Naive B cell (primary cell): ENCODE measurements around the gene MMD2. TPM values are rescaled to one million over a fixed set of nuclear protein-coding genes. Genes with fewer than 3 reads are reported as not detected.
"Not testable (repeated sequence)": the region's sequence is repeated elsewhere in the genome, so short reads cannot be mapped to it uniquely, and the experiment has no call there.

ENCODE experiments used
- ATAC-seq, 2 donors: fragments of 150-1000 bp; cut with Tn5 transposase; 2 replicates each; pipeline ENCODE4 v1.10.0; 2021; ENCODE audit warnings: low read depth in 2 of 2, mild to moderate bottlenecking in 2 of 2, moderate library complexity in 2 of 2
- DNase-seq: peaks from one replicate; pipeline ENCODE4 v3.0.0; 2022
- H3K27ac Mint-ChIP-seq, 6 donors: one replicate each; pipeline ENCODE4 v1.8.0; 2020 to 2022; ENCODE audit warnings: mild to moderate bottlenecking in 6 of 6, mixed read lengths in 6 of 6, moderate library complexity in 5 of 6, inconsistent platforms in 2 of 6
- H3K27me3 Mint-ChIP-seq, 3 donors: one replicate each; pipeline ENCODE4 v1.8.0; 2021 to 2022; ENCODE audit warnings: mixed read lengths in 3 of 3, mild to moderate bottlenecking in 1 of 3
- H3K36me3 Mint-ChIP-seq, 2 donors: one replicate each; pipeline ENCODE4 v1.8.0; 2020 to 2022; ENCODE audit warnings: mixed read lengths in 2 of 2, inconsistent platforms in 1 of 2, mild to moderate bottlenecking in 1 of 2
- H3K4me1 Mint-ChIP-seq, 3 donors: one replicate each; pipeline ENCODE4 v1.8.0; 2020 to 2022; ENCODE audit warnings: mixed read lengths in 3 of 3, inconsistent platforms in 1 of 3, mild to moderate bottlenecking in 1 of 3, moderate library complexity in 1 of 3
- H3K4me3 Mint-ChIP-seq, 8 donors: one replicate each; pipeline ENCODE4 v1.8.0; 2020 to 2022; ENCODE audit warnings: mild to moderate bottlenecking in 8 of 8, mixed read lengths in 8 of 8, moderate library complexity in 8 of 8, inconsistent platforms in 2 of 8
- H3K9me3 Mint-ChIP-seq, 7 donors: one replicate each; pipeline ENCODE4 v1.8.0; 2020 to 2022; ENCODE audit warnings: mixed read lengths in 7 of 7, mild to moderate bottlenecking in 5 of 7, inconsistent platforms in 2 of 7, moderate library complexity in 1 of 7
- polyA plus RNA-seq, 6 donors: library from polyadenylated mRNA; unstranded; fragments of 300-500 nt; fragmentation: Illumina TruSeq; gene quantifications; one replicate each; pipeline ENCODE4 v1.2.3, GENCODE V29; 2021; ENCODE audit warnings: low read depth in 6 of 6

The MMD2 gene
- polyA plus RNA-seq, 6 donors from 2014 or later, result not detected

- no peaks in the 10 kb centered on the region for H3K36me3 Mint-ChIP-seq
- no peak for DNase-seq
Observed at GRCh38 chr7:4906682-4907081, 52.3 kb downstream of the MMD2 start.

GRCh38 chr7:4905171-4905570, 53.8 kb downstream of the MMD2 start:
- H3K9me3 Mint-ChIP-seq, result peaks cover 0 to 9% (median 4%) of the 10 kb centered on the region in 7 donors
- DNase-seq (no peak), ATAC-seq (no peak)
- no peak overlapping the region for H3K27ac Mint-ChIP-seq
- peaks cover 3 to 30% (median 15%) of the 10 kb centered on the region in 3 donors for H3K27me3 Mint-ChIP-seq
- no peaks in the 10 kb centered on the region for H3K4me1 Mint-ChIP-seq
- H3K4me3 Mint-ChIP-seq, result no peak overlapping the region
- H3K36me3 Mint-ChIP-seq, result no peaks in the 10 kb centered on the region

More at GRCh38 chr7:4906682-4907081, 52.3 kb downstream of the MMD2 start:
- no peak for ATAC-seq
- Mint-ChIP-seq H3K27me3 (peaks cover 3 to 29% (median 16%) of the 10 kb centered on the region in 3 donors), H3K4me1 (no peaks in the 10 kb centered on the region), H3K27ac (no peak overlapping the region), H3K9me3 (peaks cover 0 to 9% (median 4%) of the 10 kb centered on the region in 7 donors), H3K4me3 (no peak overlapping the region)

DNA sequence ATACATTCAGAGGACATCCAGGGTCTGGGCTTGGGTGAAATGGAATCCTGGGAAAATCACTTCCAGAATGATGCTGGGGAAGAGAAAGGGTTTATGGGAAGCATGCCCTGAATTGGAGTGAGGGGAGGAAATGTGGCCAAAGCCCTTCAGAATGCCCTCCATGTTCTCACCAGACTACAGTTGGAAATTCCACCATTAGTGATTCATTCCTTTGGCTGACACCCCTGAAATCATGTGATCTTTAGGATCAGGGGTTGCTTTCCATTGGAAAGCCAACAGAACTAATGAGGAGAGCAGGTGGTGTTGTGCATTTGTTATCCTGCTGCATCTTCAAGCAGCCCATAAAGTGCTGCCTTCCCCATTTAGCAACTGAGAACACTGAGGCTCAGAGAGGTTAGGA, 54.6 kb downstream of the MMD2 start:
- Mint-ChIP-seq H3K4me3 (no peak overlapping the region), H3K27me3 (peaks cover 3 to 30% (median 15%) of the 10 kb centered on the region in 3 donors), H3K27ac (no peak overlapping the region), H3K4me1 (peaks cover 0 to 4% (median 3%) of the 10 kb centered on the region in 3 donors), H3K9me3 (peaks cover 0 to 9% (median 4%) of the 10 kb centered on the region in 7 donors), H3K36me3 (no peaks in the 10 kb centered on the region)
- DNase-seq, result no peak
- ATAC-seq, result no peak

GRCh38 chr7:4895766-4896165, 63.2 kb downstream of the MMD2 start:
- ATAC-seq, result no peak
- Mint-ChIP-seq H3K4me3 (peak overlapping the region in 1 of 8 donors; percentile 43), H3K27ac (no peak overlapping the region), H3K9me3 (peaks cover 3 to 16% (median 10%) of the 10 kb centered on the region in 7 donors), H3K27me3 (peaks cover 15 to 29% (median 27%) of the 10 kb centered on the region in 3 donors), H3K4me1 (peaks cover 0 to 4% (median 3%) of the 10 kb centered on the region in 3 donors), H3K36me3 (peaks cover 7 to 8% of the 10 kb centered on the region in 2 donors)
- DNase-seq, result no peak

GRCh38 chr7:4894482-4894881, 64.5 kb downstream of the MMD2 start:
- no peaks in the 10 kb centered on the region for H3K4me1 Mint-ChIP-seq
- H3K27ac Mint-ChIP-seq, result no peak overlapping the region
- DNase-seq, result no peak
- ATAC-seq, result no peak
- H3K9me3 Mint-ChIP-seq, result peaks cover 3 to 16% (median 10%) of the 10 kb centered on the region in 7 donors
- peaks cover 20 to 28% (median 22%) of the 10 kb centered on the region in 3 donors for H3K27me3 Mint-ChIP-seq
- no peak overlapping the region for H3K4me3 Mint-ChIP-seq
- H3K36me3 Mint-ChIP-seq, result peaks cover 7 to 8% of the 10 kb centered on the region in 2 donors

GRCh38 chr7:4893929-4894475, 65.0 kb downstream of the MMD2 start:
- ATAC-seq (no peak), DNase-seq (no peak)
- H3K4me1 Mint-ChIP-seq, result no peaks in the 10 kb centered on the region
- H3K9me3 Mint-ChIP-seq, result peaks cover 3 to 16% (median 10%) of the 10 kb centered on the region in 7 donors
- H3K27me3 Mint-ChIP-seq, result peaks cover 23 to 33% (median 26%) of the 10 kb centered on the region in 3 donors
- H3K4me3 Mint-ChIP-seq, result no peak overlapping the region
- no peak overlapping the region for H3K27ac Mint-ChIP-seq
- H3K36me3 Mint-ChIP-seq, result peaks cover 7 to 8% of the 10 kb centered on the region in 2 donors

GRCh38 chr7:4893188-4893587, 65.8 kb downstream of the MMD2 start:
- not testable (repeated sequence) for H3K27ac Mint-ChIP-seq, H3K4me3 Mint-ChIP-seq, ATAC-seq

DNA sequence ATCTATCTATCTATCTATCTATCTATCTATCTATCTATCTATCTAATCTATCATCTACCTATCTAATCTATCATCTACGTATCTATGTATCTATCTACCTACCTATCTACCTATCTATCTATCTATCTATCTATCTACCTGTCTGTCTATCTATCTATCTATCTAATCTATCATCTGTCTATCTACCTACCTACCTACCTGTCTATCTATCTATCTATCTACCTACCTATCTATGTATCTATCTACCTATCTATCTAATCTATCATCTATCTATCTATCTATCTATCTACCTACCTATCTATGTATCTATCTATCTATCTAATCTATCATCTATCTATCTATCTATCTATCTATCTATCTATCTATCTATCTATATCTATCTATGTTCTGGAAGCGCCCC, 67.5 kb downstream of the MMD2 start:
- ATAC-seq, DNase-seq, H3K4me1 Mint-ChIP-seq, H3K4me3 Mint-ChIP-seq, H3K36me3 Mint-ChIP-seq: not testable (repeated sequence)
- peak overlapping the region in 1 of 6 donors; percentile 10 for H3K27ac Mint-ChIP-seq
- peaks cover 23 to 33% (median 28%) of the 10 kb centered on the region in 3 donors for H3K27me3 Mint-ChIP-seq
- peaks cover 0 to 13% (median 10%) of the 10 kb centered on the region in 7 donors for H3K9me3 Mint-ChIP-seq

More at GRCh38 chr7:4893188-4893587, 65.8 kb downstream of the MMD2 start:
- not testable (repeated sequence) for H3K4me1 Mint-ChIP-seq, H3K36me3 Mint-ChIP-seq, DNase-seq
- Mint-ChIP-seq H3K9me3 (peaks cover 1 to 13% (median 10%) of the 10 kb centered on the region in 7 donors), H3K27me3 (peaks cover 16 to 27% (median 24%) of the 10 kb centered on the region in 3 donors)

DNA sequence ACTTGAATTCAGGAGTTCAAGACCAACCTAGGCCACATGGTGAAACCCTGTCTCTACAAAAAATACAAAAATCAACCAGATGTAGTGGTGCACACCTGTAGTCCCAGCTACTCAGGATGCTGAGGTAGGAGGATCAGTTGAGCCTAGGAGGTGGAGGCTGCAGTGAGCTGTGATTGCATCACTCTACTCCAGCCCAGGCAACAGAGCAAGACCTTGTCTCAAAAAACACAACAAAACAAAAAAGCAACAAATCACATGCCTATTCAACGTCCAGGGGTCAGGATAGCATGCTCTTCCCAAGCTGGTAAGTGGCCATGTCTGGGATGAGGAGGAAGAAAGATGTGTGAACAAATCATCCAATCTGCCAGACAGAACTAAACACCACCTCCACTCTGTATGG, 69.3 kb downstream of the MMD2 start:
- Mint-ChIP-seq H3K4me1 (no peaks in the 10 kb centered on the region), H3K4me3 (no peak overlapping the region), H3K27me3 (peaks cover 37 to 50% (median 42%) of the 10 kb centered on the region in 3 donors), H3K36me3 (peaks cover 0 to 8% of the 10 kb centered on the region in 2 donors), H3K27ac (no peak overlapping the region), H3K9me3 (peaks cover 0 to 13% (median 6%) of the 10 kb centered on the region in 7 donors)
- no peak for ATAC-seq
- no peak for DNase-seq

DNA sequence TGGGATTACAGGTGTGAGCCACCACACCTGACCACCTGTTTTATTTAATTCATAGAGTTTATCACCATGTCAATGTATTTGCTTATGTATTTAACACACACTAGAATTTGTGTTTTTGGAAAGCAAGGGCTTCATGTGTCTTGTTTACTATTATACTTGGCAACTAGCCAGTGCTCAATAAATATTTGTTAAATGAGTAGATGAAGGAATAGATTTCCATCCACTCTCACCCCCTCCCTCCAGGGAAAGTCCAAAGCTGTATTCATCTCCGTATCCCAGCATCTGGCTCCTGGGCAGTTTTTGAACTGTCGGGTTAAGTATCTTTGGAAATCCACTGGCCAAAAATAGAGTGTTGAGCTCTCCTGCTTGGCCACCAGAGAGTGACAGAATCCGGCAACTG, 70.8 kb downstream of the MMD2 start:
- H3K9me3 Mint-ChIP-seq, result peaks cover 0 to 4% (median 0%) of the 10 kb centered on the region in 7 donors
- H3K36me3 Mint-ChIP-seq, result peaks cover 0 to 4% of the 10 kb centered on the region in 2 donors
- ATAC-seq, result no peak
- no peak overlapping the region for H3K27ac Mint-ChIP-seq
- no peak for DNase-seq
- no peak overlapping the region for H3K4me3 Mint-ChIP-seq
- peaks cover 42 to 55% (median 52%) of the 10 kb centered on the region in 3 donors for H3K27me3 Mint-ChIP-seq
- no peaks in the 10 kb centered on the region for H3K4me1 Mint-ChIP-seq

DNA sequence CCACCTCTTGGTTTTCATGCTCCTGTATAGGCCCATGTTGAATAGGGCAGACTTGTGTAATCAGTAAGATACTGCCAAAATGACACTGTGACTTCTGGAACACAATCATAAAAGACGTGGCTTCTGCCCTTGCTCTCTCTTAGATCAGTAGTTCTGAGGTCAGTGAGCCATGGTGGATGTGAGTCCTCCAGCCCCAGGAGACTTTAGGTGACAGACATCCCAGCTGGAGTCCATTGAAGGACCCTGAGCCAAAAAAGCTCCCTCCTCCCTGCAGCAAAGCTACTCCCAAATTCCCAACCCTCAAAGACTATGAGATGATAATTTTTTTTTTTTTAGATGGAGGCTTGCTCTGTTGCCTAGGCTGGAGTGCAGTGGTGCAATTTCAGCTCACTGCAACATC, 72.3 kb downstream of the MMD2 start:
- peaks cover 9 to 12% (median 11%) of the 10 kb centered on the region in 3 donors for H3K4me1 Mint-ChIP-seq
- H3K4me3 Mint-ChIP-seq, result no peak overlapping the region
- H3K27me3 Mint-ChIP-seq, result peaks cover 55 to 63% (median 61%) of the 10 kb centered on the region in 3 donors
- H3K36me3 Mint-ChIP-seq, result peaks cover 0 to 4% of the 10 kb centered on the region in 2 donors
- ATAC-seq (no peak), DNase-seq (no peak)
- H3K9me3 Mint-ChIP-seq, result peaks cover 0 to 4% (median 0%) of the 10 kb centered on the region in 7 donors
- H3K27ac Mint-ChIP-seq, result no peak overlapping the region

DNA sequence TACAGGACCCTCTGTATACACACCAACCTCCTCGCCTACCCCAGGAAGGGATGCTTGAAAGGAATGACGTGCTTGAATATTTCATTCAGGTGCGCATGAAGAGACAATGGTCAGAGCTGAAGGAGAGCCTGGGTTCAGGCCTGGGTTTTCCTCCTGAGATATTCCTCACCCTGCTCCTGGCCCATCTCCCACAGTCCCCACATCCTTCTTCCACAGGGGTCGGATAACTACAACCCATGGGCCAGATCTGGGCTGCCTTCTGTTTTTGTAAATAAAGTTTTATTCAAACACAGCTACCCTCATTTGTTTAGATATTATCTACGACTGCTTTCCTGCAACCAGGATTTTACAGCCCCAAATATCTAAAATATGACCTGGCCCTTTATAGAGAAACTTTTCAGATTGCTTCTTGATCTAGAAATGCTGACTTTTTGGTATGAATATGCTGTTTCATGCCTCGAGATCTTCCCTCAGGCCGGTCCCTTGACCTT, 73.6 kb downstream of the MMD2 start:
- ATAC-seq (no peak), DNase-seq (no peak)
- H3K4me1 Mint-ChIP-seq, result peaks cover 9 to 14% (median 11%) of the 10 kb centered on the region in 3 donors
- H3K36me3 Mint-ChIP-seq, result no peaks in the 10 kb centered on the region
- H3K27ac Mint-ChIP-seq, result no peak overlapping the region
- no peak overlapping the region for H3K4me3 Mint-ChIP-seq
- peaks cover 53 to 67% (median 57%) of the 10 kb centered on the region in 3 donors for H3K27me3 Mint-ChIP-seq
- peaks cover 0 to 3% (median 0%) of the 10 kb centered on the region in 7 donors for H3K9me3 Mint-ChIP-seq

GRCh38 chr7:4884164-4884563, 74.8 kb downstream of the MMD2 start:
- Mint-ChIP-seq H3K36me3 (no peaks in the 10 kb centered on the region), H3K4me1 (peaks cover 9 to 14% (median 11%) of the 10 kb centered on the region in 3 donors), H3K9me3 (peaks cover 0 to 3% (median 0%) of the 10 kb centered on the region in 7 donors), H3K27me3 (peaks cover 49 to 69% (median 59%) of the 10 kb centered on the region in 3 donors), H3K27ac (no peak overlapping the region), H3K4me3 (peak overlapping the region in 5 of 8 donors; percentile 42 to 74 (median 54))
- ATAC-seq (no peak), DNase-seq (no peak)
